Smooth muscle cell (in vitro differentiated cells): ENCODE measurements around the gene RCOR3. TPM values are rescaled to one million over a fixed set of nuclear protein-coding genes. Genes with fewer than 3 reads are reported as not detected.

Source experiments
- DNase-seq: peaks from one replicate; lab custom pipeline; 2025; ENCODE audit not compliant: unreplicated experiment; lab: John Stamatoyannopoulos, UW
- H2AFZ ChIP-seq: fragments of 200-600 bp; sonication (generic); 2 replicates; pipeline ENCODE4 v1.6.0; 2016; ENCODE audit warnings: antibody characterized with exemption, low read depth, mild to moderate bottlenecking
- H3F3A ChIP-seq: fragments of 200-600 bp; sonication (generic); 2 replicates; pipeline ENCODE4 v1.6.0; 2017; ENCODE audit warnings: antibody characterized with exemption, low read depth
- H3K27ac ChIP-seq: fragments of 200-600 bp; sonication (generic); 2 replicates; pipeline ENCODE4 v1.5.1; 2016; ENCODE audit warnings: low read depth, mild to moderate bottlenecking
- H3K27me3 ChIP-seq: fragments of 200-600 bp; sonication (generic); 2 replicates; pipeline ENCODE4 v1.6.1; 2016; ENCODE audit warnings: low read depth, mild to moderate bottlenecking
- H3K36me3 ChIP-seq: fragments of 200-600 bp; sonication (generic); 2 replicates; pipeline ENCODE4 v1.5.1; 2016; ENCODE audit warnings: low read depth
- H3K4me1 ChIP-seq: fragments of 200-600 bp; sonication (generic); 2 replicates; pipeline ENCODE4 v1.5.1; 2016; ENCODE audit warnings: low read depth
- H3K4me2 ChIP-seq: fragments of 200-600 bp; sonication (generic); 2 replicates; pipeline ENCODE4 v1.6.0; 2016; ENCODE audit warnings: mild to moderate bottlenecking
- H3K4me3 ChIP-seq: fragments of 200-600 bp; sonication (generic); 2 replicates; pipeline ENCODE4 v1.5.1; 2016; ENCODE audit warnings: mild to moderate bottlenecking
- H3K79me2 ChIP-seq: fragments of 200-600 bp; sonication (generic); 2 replicates; pipeline ENCODE4 v1.6.0; 2016; ENCODE audit warnings: low read depth, mild to moderate bottlenecking
- H3K9ac ChIP-seq: fragments of 200-600 bp; sonication (generic); 2 replicates; pipeline ENCODE4 v1.6.0; 2016; ENCODE audit warnings: low read depth
- H3K9me3 ChIP-seq: fragments of 200-600 bp; sonication (generic); replicated peaks from 2 replicates; pipeline ENCODE4 v1.5.1; 2016; ENCODE audit warnings: low read depth
- H4K20me1 ChIP-seq: fragments of 200-600 bp; sonication (generic); 2 replicates; pipeline ENCODE4 v1.6.0; 2016; ENCODE audit warnings: low read depth
- WGBS: methylation state at CpG from one replicate; pipeline ENCODE4 v1.1.7; 2016; ENCODE audit warnings: low lambda C conversion rate; 5-methylcytosine and 5-hydroxymethylcytosine counted together
- polyA plus RNA-seq: library from polyadenylated mRNA; unstranded; fragments of >200 nt; fragmentation: Nextera tagmentation; extraction: Ambion mirVana; gene quantifications from 2 replicates; pipeline ENCODE4 v1.2.1, GENCODE V29; 2016
- total RNA-seq: library from RNA; depleted of rRNA; stranded (reverse); fragments of >200 nt; gene quantifications from 2 replicates; pipeline ENCODE4 v1.2.3, GENCODE V29; 2014
- TF ChIP-seq, protein P1 (sequence below): fragments of 200-600 bp; sonication (generic); IDR thresholded peaks from 2 replicates; pipeline ENCODE4 v1.5.1; 2017; ENCODE audit warnings: borderline replicate concordance, mild to moderate bottlenecking, antibody characterized with exemption; ENCODE audit not compliant: insufficient read depth, poor library complexity, severe bottlenecking

Gene RCOR3
- total and polyA plus RNA-seq, 2 experiments from 2014 or later = 22.5 to 27.7 TPM

DNA sequence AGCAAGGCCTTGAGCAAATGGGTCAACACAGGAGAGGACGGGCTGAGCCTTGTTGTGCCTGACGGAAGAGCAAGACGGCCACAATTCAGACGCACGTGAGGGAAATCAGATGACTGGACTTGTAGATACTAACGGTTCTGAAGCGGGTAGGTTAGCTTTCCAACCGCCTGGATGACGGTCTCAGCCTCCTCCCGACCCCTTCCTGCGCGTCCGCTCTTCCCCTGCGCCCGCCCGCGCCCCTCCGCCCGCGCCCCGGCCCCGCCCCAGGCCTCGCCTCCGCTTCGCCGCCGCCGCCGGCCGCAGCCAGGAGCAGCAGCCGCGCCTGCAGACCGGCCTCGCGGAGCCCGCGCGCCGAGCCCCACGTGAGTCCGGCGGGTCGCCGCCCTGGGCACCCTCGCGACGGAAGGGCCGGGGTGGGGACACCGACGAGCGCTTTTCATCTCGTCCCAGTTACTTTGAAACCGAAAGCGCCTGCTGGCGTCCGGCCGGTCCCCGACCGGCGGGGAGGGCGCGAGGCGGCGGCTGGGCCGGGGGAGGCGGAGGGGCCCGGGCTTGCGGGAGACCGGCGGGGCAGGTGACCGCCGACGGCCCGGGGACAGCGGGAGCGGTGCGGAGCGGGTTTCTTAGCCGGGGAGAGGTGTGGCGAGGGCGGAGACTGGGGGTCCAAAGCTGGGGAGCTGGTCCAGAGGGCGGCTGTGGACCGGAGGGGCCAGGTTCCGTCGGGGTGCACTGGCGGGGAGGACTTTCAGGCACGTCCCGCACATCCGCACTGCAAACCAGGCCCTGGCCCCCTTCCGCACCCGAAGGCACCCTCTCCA lies 67.6 kb downstream of the RCOR3 start, which contains the start of gene TRAF5:
Gene TRAF5, plus strand, starts transcription at position 306 of the 818 bp plus-strand sequence. CDS start 26,407 bp downstream, outside the sequence.
- Histone ChIP-seq H3K9ac (peak within 1 kb of the TSS; percentile 0), H3K79me2 (peaks cover 42% of the 10 kb centered on the region), H3K27ac (no peak within 1 kb of the TSS)

DNA sequence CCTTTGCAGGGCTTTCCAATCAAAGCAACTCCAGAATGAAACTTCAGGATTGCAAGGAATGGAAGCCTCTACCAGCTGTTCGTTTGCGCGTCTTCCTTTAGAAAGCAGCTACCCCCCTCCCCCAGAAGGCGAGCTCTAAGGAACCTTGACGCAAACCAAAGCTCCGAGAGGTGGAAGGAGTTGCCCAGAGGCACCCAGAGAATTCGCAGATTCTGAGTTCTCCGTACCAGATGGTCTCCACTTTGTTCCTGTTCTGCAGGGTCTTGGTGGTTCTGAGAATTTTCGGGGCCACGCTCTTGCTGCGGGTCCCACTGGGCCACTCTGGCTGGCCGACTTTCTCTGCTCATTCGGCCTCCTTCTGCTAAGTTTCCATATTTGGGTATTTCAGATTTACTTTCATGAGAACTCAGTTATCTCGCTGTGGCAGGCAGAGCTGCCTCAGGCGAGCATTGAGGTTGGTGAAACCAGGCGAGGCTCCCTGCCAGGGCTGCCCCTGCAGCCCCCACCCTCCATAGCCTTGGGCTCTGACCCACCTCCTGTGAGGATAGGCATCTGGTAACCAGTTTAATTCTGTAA lies 68.3 kb downstream of the RCOR3 start:
- peaks cover 4% of the 10 kb centered on the region for H3K4me1 ChIP-seq
- peak overlapping the region; percentile 65 for H2AFZ ChIP-seq
- H3F3A ChIP-seq = no peaks in the 10 kb centered on the region
- H3K9me3 ChIP-seq = no peaks in the 10 kb centered on the region
- peak overlapping the region; percentile 0 for H3K9ac ChIP-seq
- peak overlapping the region; percentile 88 for H3K4me2 ChIP-seq
- peaks cover 49% of the 10 kb centered on the region for H3K79me2 ChIP-seq
- TF ChIP-seq, protein P1, sequence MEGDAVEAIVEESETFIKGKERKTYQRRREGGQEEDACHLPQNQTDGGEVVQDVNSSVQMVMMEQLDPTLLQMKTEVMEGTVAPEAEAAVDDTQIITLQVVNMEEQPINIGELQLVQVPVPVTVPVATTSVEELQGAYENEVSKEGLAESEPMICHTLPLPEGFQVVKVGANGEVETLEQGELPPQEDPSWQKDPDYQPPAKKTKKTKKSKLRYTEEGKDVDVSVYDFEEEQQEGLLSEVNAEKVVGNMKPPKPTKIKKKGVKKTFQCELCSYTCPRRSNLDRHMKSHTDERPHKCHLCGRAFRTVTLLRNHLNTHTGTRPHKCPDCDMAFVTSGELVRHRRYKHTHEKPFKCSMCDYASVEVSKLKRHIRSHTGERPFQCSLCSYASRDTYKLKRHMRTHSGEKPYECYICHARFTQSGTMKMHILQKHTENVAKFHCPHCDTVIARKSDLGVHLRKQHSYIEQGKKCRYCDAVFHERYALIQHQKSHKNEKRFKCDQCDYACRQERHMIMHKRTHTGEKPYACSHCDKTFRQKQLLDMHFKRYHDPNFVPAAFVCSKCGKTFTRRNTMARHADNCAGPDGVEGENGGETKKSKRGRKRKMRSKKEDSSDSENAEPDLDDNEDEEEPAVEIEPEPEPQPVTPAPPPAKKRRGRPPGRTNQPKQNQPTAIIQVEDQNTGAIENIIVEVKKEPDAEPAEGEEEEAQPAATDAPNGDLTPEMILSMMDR = no peak
- no peak overlapping the region for H3K27ac ChIP-seq
- H3K4me3 ChIP-seq = peak overlapping the region; percentile 89
- no peak for DNase-seq
- no peaks in the 10 kb centered on the region for H3K36me3 ChIP-seq
- H3K27me3 ChIP-seq = no peaks in the 10 kb centered on the region
- H4K20me1 ChIP-seq = peaks cover 46% of the 10 kb centered on the region
- WGBS = 3% methylated on average over 16 of the region's 16 CpGs

More for the DNA sequence above, 67.6 kb downstream of the RCOR3 start, which contains the start of gene TRAF5:
- Histone ChIP-seq H4K20me1 (peaks cover 39% of the 10 kb centered on the region), H3K27me3 (no peaks in the 10 kb centered on the region), H3K9me3 (no peaks in the 10 kb centered on the region), H3K4me2 (peak within 1 kb of the TSS; percentile 88), H2AFZ (peak within 1 kb of the TSS; percentile 65), H3K4me3 (peak within 1 kb of the TSS; percentile 89), H3K4me1 (peaks cover 4% of the 10 kb centered on the region), H3K36me3 (no peaks in the 10 kb centered on the region), H3F3A (no peaks in the 10 kb centered on the region)
- TF ChIP-seq, protein P1 = no peak
- DNase-seq = no peak
- WGBS = under 1% methylated on average over 62 of the region's 91 CpGs

DNA sequence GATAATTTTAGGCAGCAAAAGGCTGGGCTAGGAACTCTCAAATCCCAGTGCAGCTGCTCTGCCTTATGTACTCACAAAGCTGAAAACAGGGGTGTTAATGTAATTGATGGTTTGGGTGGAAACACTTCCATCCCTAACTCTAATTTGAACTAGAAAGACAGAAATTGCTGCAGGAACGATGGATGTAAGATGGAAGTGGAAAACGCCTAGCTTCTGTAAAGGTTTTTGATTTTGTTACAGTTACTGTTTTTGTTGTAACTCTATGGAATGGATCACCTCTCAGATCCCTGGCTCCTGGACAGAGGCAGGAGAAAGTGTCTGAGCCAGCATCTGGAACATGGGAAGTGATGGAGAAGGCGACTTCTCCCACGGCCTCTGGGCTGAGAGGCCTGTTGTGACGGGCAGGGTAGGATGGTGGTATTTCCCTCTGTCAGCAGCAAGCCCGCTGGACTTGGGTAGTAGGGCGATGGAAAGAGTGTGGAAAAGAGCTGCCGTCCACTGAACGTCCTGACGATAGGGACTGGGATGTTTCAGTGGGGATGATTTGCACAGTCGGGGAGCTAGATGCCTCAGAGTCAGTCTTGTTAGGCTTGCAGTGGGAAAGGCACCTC lies 69.0 kb downstream of the RCOR3 start:
- H3K9ac ChIP-seq = no peak overlapping the region
- peaks cover 53% of the 10 kb centered on the region for H4K20me1 ChIP-seq
- H3K4me3 ChIP-seq = peak overlapping the region; percentile 89

More for the DNA sequence above, 69.0 kb downstream of the RCOR3 start:
- H3K27me3 ChIP-seq = no peaks in the 10 kb centered on the region
- no peak for DNase-seq
- H3K4me2 ChIP-seq = peak overlapping the region; percentile 88
- 86% methylated on average over 11 of the region's 11 CpGs for WGBS
- peaks cover 57% of the 10 kb centered on the region for H3K79me2 ChIP-seq
- TF ChIP-seq, protein P1 = no peak
- peaks cover 4% of the 10 kb centered on the region for H3K4me1 ChIP-seq
- H3K9me3 ChIP-seq = no peaks in the 10 kb centered on the region
- no peak overlapping the region for H3K27ac ChIP-seq
- H3F3A ChIP-seq = no peaks in the 10 kb centered on the region
- H2AFZ ChIP-seq = no peak overlapping the region
- H3K36me3 ChIP-seq = no peaks in the 10 kb centered on the region
